ENCODE results near the gene PTPRN2.

GRCh38 chr7:157922576-157922975, 665.0 kb downstream of the PTPRN2 start:
- TF ChIP-seq SP1 (CRISPR knock-in tag; IDR thresholded peaks at IDR 0.05) (no peak), DLX4 (CRISPR knock-in tag; IDR thresholded peaks at IDR 0.05) (no peak), HCFC1 (IDR thresholded peaks at IDR 0.05; ENCODE audit: low read depth, low read length) (no peak), ZNF561 (CRISPR knock-in tag; conservative IDR thresholded peaks at IDR 0.05) (no peak), SIX5 (IDR thresholded peaks at IDR 0.05; ENCODE audit: borderline replicate concordance in 1 of 2, insufficient read depth in 1 of 2, low read depth in 1 of 2, low read length in 2 of 2) (no peak), NUFIP1 (IDR thresholded peaks at IDR 0.05; ENCODE audit: partially characterized antibody) (no peak), CTCF (IDR thresholded peaks at IDR 0.05 in 2 of 3, conservative IDR thresholded peaks at IDR 0.05 in 1 of 3; ENCODE audit: insufficient read depth in 2 of 3, low read depth in 1 of 3, low read length in 3 of 3) (no peak), TBL1XR1 (IDR thresholded peaks at IDR 0.05; ENCODE audit: low read length in 2 of 2) (no peak), SMAD3 (CRISPR knock-in tag; conservative IDR thresholded peaks at IDR 0.05) (no peak), TCF7L2 (IDR thresholded peaks at IDR 0.05; ENCODE audit: low read depth, low read length) (no peak), MEF2A (IDR thresholded peaks at IDR 0.05; ENCODE audit: control insufficient read depth, low read depth, low read length) (no peak), ZBTB7A (IDR thresholded peaks at IDR 0.05; ENCODE audit: borderline replicate concordance, control insufficient read depth, low read depth, low read length) (no peak)
- TF ChIP-seq, protein P1, sequence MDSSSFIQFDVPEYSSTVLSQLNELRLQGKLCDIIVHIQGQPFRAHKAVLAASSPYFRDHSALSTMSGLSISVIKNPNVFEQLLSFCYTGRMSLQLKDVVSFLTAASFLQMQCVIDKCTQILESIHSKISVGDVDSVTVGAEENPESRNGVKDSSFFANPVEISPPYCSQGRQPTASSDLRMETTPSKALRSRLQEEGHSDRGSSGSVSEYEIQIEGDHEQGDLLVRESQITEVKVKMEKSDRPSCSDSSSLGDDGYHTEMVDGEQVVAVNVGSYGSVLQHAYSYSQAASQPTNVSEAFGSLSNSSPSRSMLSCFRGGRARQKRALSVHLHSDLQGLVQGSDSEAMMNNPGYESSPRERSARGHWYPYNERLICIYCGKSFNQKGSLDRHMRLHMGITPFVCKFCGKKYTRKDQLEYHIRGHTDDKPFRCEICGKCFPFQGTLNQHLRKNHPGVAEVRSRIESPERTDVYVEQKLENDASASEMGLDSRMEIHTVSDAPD (CRISPR knock-in tag; IDR thresholded peaks at IDR 0.05): no peak
- TF ChIP-seq, protein P2, sequence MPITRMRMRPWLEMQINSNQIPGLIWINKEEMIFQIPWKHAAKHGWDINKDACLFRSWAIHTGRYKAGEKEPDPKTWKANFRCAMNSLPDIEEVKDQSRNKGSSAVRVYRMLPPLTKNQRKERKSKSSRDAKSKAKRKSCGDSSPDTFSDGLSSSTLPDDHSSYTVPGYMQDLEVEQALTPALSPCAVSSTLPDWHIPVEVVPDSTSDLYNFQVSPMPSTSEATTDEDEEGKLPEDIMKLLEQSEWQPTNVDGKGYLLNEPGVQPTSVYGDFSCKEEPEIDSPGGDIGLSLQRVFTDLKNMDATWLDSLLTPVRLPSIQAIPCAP (CRISPR knock-in tag; IDR thresholded peaks at IDR 0.05; ENCODE audit: borderline replicate concordance): no peak
